ENCODE data around the gene HOXB3. TPM values are rescaled to one million over a fixed set of nuclear protein-coding genes. Genes with fewer than 3 reads are reported as not detected.

The HOXB3 gene
- polyA plus RNA-seq, 3 donors: 105 to 150 (median 118) TPM

DNA sequence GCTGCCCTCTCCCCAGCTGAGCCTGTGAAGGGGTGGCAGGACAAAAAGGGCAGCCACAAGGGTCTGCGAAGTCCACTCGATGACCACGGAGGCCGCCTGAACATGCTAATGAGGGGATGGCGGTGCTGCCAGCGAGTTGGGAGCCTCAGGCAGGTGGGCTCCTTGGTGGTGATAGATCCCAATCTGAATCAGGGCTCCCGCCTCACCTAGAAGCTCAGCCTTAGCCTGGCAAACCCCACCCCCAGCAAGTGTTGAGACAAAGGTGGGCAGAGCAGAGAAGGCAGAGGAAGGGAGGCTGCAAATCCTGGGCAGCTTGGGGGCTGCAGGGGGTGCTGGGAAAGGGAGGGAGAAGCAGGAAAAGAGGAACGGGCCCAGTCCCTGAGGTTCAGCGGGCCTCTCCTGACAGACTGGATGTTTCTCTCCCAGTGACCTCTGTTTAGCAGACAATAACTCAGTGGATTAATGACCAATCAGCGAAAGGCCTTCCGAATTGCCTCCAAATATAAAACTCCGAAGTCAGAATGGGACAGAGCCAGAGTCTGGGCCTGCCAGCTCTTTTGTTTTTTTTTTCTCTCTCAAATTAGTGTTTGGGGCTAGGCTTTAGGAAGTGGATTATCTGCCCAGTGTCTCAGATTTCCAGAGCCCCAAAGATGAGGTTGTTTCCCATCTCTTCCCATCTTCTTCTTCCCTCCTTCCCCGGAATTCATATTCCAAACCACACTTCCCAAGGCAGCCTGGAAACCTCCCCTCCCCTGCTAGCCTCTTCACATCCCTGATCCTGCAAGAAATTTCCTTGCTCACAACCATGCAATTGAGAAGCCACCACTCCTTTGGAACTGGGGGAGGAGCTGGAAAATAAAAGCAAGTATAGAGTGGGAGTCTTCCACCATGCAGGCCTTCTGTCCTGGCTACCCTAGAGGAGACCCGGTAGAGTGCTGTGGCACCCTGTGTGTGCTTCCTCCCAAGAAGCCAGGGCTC, 29.9 kb downstream of the HOXB3 start:
- no peak for DNase-seq (ENCODE audit: low read depth in 3 of 3, low spot score in 2 of 3)

DNA sequence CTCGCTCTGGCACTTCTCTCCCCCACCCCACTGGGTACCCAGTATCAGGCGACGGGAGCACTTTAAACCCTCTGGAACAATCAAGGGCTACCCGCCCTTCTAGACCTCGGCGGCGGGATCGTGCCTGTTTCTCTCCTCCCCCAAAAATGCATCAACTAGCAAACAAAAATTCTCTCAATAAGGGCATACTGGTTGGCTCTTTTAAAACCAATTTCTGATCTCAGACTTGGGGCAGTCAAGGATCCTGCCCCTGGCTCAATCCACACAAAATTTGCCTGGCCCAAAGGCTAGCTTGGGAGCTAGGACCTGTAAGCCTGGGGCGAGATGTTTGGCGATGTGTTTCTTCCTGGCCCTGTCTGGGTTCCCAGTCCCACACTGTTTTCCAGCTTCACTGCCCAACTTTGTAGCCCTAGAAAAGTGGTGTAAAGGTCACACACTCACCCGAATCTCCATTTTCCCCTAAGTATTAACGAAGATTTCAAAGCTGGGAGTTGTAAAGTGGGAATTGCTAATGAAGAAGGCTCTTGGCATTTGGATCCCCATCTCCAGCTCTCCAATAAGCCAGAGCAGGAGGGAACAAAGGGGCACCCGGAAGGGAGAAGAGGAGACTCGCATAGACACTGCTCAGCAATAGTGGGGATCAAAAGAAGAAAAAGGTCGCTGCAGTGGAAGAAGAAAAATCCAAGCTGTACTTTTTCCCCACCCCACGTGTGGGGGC, 30.8 kb downstream of the HOXB3 start:
- DNase-seq (ENCODE audit: low read depth in 3 of 3, low spot score in 2 of 3): no peak

DNA sequence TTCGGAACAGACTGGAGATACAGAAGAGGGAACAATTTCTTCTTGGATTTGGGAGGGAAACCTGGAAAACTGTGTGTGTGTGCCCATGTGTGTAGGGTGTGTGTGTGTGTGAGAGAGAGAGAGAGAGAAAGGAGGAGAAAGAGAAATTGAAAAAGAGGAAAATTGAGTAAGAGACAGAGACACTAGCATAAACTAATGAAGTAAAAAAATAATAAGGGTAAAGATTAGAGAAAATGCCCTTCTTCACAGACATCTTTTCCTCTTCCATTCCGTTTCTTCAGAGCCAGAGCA, 31.3 kb downstream of the HOXB3 start:
- DNase-seq (ENCODE audit: low read depth in 3 of 3, low spot score in 2 of 3): no peak

DNA sequence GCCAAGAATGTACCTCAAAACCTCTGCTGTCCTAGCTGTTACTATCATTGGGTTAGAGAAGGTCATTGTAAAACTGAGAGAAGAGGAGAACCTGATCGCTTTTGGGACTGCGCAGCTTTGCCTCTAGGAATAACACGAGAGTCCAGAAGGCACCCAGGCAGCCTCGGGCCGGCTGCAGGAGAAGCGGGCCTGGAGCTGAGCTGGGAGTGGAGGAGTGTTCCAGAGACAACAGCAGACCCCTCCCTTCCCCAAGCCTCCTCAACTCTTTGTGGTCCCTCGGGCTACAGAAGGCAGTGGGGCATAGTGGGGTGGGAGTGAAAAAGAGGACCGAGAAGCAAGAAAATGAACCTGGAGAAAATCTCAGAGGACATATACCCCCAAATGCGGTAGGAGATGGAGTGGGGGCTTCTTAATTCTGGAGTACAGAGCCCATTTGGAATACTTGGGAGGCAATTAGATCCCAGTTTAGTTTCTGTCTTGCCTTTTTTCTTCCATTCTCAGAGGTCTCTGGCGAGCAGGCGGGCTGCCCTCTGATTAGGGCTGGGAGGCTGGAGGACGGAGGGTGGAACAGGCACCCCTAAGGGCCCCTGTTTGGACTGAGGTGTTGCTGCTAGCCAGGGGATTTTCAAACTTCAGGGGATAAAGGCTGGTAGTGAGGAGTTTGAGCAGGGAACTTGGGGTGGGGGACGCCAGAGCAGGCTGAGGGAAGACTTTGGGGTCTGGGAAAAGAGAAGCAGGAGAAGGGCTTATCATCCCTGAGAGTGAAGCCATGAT, 31.8 kb downstream of the HOXB3 start:
- DNase-seq (ENCODE audit: low read depth in 3 of 3, low spot score in 2 of 3): no peak

DNA sequence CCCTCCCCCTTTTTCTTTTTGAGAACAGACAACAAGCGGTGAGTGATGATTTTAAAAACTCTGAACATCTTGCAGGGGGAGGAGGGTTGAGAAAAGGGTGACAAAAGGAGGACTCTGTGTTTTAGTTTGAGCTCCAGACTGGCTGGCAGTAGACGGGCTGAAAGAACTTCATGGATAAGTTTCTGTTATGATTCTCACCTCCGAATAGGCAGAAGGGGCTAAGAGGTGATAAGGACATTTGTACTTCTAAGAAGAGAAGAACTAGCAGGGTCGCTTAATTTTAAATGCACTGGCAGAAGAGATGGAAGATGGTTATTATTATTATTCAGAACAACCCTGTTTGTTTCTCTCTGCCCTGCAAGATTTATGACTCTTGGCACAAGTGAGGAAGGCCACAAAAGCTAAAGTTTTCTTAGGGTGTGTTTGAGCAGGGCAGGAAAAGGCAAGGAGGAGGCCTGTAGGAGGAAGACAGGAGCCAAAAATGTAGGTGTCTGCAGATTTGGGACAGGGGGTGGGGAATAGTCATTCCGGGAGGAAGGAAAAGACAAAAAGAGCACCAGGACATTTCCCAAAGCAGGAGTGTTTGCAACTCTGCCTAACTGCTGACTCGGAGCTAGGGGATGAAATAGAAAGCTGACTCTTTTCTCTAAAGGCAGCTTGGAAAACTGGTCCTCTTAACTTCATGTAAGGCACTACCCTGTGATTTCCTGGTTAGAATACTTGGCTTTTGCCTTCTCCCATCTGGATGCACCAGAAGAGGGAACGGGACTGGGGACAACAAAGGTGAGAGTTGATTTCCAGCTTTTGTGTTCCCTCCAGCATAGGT, 33.3 kb downstream of the HOXB3 start:
- no peak for DNase-seq (ENCODE audit: low read depth in 3 of 3, low spot score in 2 of 3)

DNA sequence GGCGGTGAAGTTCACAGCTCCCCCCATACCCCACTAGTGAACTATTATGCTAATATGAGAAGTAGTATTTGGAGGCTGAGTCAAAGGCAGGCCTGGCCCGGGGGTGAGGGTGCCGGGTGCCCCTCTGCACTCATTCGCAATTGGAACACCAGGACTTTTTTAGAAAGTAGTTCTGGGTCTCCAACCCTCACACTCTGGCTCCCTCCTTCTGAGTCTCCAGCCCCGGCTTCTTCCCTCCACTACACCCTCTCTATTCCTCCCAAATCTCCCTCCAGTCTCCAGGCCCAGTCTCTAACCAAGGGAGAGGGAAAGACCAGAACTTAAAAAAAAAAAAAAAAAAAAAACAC, 33.8 kb downstream of the HOXB3 start:
- DNase-seq (ENCODE audit: low read depth in 3 of 3, low spot score in 2 of 3): no peak

DNA sequence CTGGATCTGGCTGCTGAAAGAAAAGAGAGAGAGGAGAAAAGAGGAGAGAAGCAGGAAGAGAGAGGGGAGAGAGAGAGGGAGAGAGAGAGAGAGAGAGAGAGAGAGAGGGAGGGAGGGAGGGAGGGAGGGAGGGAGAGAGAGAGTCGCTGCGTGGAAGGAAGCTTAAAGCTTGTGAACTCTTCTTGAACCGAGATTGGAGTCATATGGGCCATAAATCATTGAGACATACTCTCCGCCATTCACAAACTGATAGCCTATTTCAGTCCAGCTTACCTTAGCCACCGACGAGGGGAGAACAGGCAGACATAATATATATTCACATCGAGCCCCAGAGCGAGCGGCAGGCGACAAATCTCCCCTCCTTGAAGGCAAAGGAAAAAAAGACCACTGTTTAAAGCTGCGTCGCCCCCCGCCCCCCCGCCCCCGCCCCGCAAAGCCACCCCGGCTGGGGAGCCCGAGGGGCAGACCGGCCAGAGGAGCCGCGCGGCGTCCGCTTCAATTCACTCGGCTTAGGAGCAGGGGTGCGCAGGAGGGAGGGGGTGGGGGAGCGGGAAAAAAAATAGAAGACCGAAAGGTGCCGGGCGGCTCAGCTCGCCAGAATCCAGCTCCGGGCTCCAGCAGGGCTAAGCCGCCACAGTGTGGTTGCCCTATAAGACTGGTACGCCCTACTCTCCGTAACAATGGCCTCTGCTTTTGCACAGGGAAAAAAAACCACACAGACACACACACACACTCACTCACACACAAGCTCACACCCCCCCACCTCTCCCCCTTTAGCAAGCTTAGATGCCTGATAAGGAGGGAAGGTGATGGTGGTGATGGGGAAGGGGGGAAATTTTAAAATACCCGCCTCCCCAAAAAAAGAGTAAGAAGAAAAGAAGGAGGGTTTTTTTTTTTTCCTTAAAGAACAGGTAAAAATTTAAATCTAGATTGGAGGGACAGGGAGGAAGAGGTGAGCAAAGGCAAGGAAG, 34.5 kb downstream of the HOXB3 start:
- DNase-seq (ENCODE audit: low read depth in 3 of 3, low spot score in 2 of 3): peak in 2 of 3 donors; percentile 91

DNA sequence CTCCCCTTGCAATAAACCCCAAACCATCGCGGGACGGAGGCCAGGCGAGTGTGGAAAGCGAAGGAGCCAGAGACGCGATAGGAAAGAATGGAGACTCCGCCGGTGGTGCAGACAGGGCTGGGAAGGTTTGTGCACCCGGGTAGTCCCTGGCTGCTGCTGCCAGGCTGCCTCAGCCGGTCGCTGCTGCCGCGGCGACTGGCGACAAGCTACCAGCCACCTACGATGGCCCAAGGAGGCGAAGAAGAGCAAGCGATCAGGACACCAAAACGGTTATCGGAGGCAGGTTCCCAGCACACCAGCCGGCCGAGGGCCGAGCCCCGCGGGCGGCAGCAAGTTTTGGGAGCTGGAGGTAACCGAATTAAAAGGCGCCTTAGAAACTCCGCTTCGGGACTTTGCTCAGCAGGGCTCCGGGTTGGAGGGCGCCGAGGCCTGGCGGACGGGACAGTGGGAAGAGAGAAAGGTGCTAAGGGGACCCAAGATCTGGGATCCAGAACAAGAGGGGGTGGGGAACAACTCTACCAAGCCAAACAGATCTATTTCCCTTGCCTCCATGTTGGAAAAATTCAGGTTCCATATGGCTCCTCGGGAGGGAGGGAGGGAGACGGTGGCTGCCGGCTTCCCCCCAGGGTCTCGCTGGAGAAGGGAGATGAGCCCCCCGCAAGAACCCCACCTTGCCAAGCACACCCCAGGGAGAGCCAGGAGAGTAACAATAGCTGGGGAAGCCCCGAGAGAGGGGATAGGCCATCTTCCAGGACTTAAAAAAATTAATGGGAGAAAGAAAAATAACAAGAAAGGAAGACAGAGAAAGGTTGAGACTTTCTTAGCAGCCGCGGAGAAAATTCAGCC, 35.4 kb downstream of the HOXB3 start:
- DNase-seq (ENCODE audit: low read depth in 3 of 3, low spot score in 2 of 3): no peak

DNA sequence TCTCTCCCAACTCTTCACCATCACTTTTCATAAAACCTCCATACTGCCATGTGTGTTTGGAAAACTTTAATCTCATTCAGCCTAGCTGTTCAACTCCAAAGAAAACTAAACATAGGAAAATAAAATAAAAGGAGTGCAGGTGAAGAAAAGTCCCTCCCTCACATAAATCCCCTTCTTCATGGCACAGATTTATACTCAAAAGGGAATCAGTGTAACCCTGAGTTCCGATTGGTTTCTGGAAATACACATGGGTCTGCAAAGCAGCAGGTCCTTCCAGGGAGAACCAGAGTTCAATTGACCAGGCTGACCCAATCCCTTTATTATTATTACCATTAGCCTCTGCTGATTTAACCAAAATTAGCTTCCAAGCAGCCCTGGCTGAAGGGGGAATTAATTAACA, 36.2 kb downstream of the HOXB3 start:
- no peak for DNase-seq (ENCODE audit: low read depth in 3 of 3, low spot score in 2 of 3)

DNA sequence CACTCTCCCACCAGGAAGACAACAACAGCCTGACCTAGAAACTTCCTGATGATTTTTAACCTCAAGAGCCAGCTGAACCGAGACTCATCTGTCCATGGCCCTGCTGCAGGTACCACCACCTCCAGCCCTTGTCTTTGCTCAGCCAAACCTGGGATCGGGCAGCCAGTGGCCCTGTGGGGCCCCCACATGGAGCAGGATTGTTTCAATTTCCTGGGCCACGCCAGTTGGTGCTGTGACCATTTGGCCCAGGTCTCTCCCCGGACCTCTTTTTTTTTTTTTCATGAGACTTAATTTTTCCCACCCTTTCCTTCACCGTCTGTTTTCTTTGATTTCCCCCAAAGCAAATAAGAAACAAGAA, 36.9 kb downstream of the HOXB3 start:
- DNase-seq (ENCODE audit: low read depth in 3 of 3, low spot score in 2 of 3): no peak

DNA sequence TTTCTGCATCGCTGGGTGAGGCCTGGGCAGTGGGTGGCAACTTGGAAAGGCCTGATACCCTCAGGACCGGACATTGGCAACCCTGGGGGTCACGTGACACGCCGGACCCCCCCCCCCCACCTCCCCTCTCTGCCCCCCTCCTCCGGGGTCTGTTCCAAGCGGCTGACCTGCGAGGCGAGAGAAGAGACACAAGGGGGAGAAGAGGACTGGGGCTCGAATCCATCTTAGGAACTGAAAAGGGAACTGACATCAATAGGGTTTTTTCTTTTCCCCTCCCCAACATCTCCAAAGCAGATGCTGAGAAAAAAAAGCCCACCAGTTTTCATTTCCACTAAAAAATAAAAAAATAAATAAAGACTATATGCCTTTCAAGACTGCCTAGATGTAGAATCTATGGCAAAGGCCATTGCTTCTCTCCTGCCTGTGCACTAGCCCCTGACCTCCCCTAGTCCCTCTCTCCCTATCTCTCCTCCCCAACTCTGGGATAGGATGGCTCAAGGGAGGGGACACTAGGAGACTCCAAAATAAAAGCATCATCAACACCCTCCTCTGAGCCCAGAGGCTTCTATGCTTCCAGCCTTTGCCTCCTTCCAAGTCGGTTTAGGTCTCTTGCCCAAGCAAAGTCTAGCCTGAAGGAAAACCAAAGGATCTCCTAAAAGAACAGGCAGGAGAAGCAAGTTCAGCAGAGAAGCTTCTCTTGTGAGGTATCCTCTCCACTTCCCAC, 37.4 kb downstream of the HOXB3 start:
- DNase-seq (ENCODE audit: low read depth in 3 of 3, low spot score in 2 of 3): no peak

DNA sequence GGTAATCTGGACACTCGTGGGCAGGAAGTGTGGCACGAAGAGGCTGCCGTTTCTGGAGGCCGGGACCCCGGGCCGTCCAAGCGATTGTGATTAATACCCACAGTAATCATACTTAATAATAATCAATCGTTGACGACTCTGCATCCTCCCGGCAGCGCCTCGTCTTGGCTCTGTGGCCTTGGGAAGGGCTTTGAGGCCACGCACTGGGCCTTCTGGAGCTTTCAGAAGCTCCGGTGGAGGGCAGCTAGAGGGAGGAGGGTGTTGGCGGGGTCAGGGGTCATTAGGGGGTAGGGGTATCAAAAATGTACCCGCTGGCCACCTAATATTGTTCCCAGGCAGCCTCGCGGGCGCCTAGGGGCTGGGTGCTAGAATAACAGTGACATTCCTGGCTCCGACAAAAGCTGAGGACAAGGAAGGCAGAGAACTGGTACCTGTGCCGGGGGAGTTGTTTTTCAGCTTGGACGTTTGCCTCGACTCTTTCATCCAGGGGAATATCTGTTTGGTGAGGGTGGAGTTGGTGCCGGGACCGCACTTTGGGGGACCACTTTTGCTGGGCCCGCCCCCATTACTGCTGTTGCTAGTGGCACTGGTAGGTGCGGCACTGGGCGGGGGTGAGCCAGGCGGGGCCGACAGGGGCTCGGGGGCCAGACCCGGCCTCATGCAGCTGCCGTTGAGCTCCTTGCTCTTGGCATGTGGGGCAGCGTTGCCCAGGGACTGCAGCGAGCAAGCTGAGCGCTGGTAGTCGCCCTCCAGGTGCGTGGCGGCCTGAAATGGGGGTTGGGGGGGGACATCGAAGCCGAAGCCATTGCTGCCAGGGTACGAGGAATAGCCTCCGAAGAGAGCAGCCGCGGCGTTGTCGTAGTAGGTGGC, 38.2 kb downstream of the HOXB3 start:
- DNase-seq (ENCODE audit: low read depth in 3 of 3, low spot score in 2 of 3): no peak

DNA sequence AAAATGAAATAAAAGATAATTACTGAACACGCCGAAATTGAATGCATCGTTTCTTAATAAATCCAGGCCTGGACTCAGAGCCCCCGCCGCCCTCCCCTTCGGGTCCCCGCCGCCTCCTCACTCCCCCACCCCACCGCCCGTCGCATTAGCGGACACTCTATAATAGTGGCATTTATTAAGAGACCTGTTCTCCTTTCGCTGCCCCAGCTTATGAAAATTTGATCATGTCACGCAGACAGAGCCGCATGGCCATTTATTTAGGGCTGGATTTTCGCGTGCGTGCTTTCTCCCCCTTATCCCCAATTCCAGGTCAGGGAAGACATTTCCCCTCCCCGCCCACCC, 38.9 kb downstream of the HOXB3 start:
- DNase-seq (ENCODE audit: low read depth in 3 of 3, low spot score in 2 of 3): no peak

DNA sequence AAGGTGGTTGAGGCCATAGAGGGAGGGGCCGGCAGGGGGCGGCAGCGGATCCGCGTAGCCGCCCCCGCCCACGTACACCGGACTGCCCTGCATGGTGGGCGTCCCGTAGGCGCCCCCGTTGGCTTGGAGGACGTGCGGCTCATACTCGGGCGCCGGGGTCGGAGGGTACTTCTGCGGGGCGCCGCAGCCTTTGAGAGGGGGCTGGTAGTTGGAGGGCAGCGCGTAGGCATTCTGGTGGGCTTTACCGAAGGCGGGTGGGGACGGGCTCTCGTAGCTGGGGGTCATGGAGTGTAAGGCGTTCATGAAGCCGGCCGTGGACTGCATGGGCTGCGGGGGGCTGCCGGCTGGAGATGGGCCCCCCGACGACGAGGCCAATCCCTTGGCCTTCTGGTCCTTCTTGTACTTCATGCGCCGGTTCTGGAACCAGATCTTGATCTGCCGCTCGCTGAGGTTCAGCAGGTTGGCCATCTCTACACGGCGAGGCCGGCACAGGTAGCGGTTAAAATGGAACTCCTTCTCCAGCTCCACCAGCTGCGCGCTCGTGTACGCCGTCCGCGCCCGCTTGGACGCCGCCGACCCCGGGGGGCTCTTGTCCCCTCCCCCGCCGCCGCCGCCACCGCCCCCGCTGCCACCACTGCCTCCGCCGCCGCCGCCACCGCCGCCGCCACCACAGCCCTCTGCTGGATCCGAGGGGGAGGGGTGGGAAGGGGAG, 39.4 kb downstream of the HOXB3 start:
- DNase-seq (ENCODE audit: low read depth in 3 of 3, low spot score in 2 of 3): no peak

DNA sequence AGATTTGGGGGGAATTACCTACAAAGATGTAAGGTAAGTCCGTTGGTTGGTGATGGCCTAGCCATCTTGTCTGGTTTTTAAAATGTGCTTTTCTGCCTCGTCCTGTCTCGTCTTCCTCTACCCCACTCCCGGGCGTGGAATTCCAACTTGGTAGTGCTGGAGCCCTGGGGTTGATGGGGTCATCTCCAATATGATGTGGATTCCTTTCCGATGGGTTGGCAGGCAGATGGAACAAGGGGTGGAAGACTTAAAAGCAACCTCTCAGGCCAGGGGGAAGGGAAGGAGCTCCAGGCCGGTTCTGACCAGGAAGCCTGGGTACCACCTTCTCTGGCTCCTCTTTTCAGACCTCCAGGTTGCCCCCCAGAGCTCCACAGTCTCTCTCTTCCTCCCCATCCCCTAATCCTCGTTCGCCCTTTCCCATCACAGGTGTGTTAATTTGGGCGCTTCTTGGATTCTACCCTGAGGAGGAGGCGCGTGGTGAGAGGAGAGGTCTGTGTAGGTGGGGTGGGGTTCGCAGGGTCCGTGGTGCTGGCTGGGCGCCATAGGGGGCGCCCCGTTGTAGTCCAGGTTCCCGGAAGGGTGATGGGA, 40.0 kb downstream of the HOXB3 start:
- no peak for DNase-seq (ENCODE audit: low read depth in 3 of 3, low spot score in 2 of 3)

DNA sequence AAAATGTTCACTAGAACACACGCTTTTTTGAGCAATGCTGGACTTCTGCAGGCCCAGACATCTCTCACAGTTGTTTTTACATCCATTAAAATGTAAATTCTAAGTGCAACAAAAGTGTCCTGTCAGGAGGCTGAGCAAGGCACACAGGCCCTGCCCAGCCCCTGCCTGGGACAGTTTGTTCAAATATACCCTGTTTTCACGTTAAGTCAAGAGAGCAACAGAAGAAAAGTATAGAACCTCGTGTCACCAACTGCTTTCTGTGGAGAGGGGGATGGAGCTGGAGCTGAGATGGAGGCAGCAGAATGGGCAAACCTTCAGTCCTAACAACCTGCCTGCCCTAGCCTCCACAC, 40.8 kb downstream of the HOXB3 start:
- DNase-seq (ENCODE audit: low read depth in 3 of 3, low spot score in 2 of 3): no peak

Measured in right renal cortex interstitium (tissue), 3 donors.